Cardiac fibroblast (primary cell): Measurements from ENCODE around the gene RSPH4A.
A peak's percentile ranks its signal among the peaks of the same experiment; 100 is the strongest.

Experiments
- DNase-seq, 2 donors: peaks; one replicate each; pipeline versions ENCODE4 v3.0.0 to v3.0.0-alpha.2; 2010; ENCODE audit warnings: low read depth in 2 of 2
- H3K4me3 ChIP-seq, 2 donors: replicated peaks in 1 of 2; 1 replicate in 1 of 2; 2 replicates in 1 of 2; pipeline ENCODE4 v1.5.1; 2011; ENCODE audit warnings: low read depth in 2 of 2, low read length in 2 of 2, mild to moderate bottlenecking in 2 of 2, moderate library complexity in 1 of 2
- CTCF ChIP-seq: IDR thresholded peaks from one replicate; pipeline ENCODE4 v1.5.1; 2011; ENCODE audit warnings: low read depth, mild to moderate bottlenecking, low read length, inconsistent platforms

The RSPH4A gene

GRCh38 chr6:116575227-116575626 lies 41.1 kb upstream of the RSPH4A start:
- no peak for TF ChIP-seq CTCF
- no peak for DNase-seq
- H3K4me3 ChIP-seq, result no peak overlapping the region

DNA sequence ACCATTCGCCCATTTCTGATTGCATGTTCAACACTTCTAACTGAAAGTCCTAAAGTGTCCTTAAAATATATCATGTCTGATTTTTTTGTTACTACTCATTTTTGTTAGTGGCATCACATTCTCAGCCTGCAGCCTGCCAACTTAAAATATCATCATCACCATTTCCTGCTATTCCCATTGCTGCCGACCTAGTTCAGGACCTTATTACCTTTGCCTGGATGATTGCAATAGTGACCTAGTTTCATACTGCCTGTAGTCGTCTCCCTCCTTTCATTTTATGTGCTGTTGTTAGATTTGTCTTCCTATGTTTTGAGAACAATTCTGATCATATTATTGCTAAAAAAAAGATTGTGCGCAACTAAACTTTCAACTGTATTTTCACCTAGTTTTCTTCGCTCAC lies 38.8 kb upstream of the RSPH4A start:
- no peak for TF ChIP-seq CTCF
- H3K4me3 ChIP-seq, result no peak overlapping the region
- no peak for DNase-seq

DNA sequence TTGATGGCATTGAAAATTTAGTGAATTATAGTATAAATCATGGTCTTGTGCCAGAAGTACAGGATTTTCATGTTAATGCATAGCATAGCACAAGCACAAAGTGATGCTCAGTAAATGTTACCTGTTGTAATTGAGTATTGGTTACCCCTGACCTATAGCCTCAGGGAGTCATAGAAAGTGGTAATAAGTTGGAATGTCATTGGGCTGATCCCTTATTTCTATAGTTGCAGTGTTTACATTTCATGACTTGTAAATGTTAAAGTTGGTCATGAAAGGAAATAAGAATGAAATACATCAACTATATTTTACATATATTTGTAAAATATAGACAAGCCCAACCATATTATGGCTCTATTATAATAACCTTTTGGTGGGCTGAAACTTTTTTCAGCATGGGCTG lies 37.9 kb upstream of the RSPH4A start:
- no peak overlapping the region for H3K4me3 ChIP-seq
- TF ChIP-seq CTCF, result no peak
- no peak for DNase-seq

DNA sequence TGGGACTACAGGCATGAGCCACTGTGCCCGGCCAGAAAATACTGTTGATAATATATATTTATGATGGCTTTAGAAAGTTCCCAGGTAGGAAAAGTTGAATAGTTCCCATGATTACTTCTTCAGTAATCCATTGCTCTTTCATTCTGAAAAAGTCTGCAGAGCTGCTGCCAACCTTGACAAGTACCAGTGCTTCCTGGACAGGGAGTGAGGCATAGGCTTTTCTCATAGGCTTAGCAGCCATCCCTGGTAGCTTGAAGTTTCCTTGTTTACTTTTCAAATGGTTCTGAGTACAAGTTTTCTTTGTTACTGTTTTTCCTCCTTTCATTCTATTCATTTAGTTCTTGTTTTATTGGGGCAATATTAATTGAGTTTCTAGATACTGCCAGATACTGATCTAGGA lies 37.1 kb upstream of the RSPH4A start:
- no peak for TF ChIP-seq CTCF
- DNase-seq, result peak in 1 of 2 donors; percentile 31
- H3K4me3 ChIP-seq, result no peak overlapping the region

DNA sequence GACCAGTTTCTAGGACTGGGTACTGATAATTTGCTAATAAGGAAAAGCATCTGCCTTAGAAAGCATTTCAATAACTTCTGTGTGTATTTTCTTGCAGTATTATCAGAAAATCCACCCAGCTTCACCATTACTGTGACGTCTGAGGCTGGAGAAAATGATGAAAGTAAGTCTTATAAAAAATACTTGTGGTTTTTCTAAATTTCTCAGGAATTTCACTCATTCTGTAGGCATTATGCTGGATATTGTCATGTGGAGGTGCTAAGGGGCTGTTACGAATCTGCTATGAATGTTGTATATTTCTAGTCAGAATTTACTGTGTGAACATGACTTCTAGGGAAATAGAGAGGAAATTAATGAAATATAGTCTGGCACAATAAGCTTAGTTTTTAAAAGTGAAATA lies 36.1 kb upstream of the RSPH4A start:
- H3K4me3 ChIP-seq, result no peak overlapping the region
- DNase-seq, result peak; percentile 54 to 56
- TF ChIP-seq CTCF, result no peak

DNA sequence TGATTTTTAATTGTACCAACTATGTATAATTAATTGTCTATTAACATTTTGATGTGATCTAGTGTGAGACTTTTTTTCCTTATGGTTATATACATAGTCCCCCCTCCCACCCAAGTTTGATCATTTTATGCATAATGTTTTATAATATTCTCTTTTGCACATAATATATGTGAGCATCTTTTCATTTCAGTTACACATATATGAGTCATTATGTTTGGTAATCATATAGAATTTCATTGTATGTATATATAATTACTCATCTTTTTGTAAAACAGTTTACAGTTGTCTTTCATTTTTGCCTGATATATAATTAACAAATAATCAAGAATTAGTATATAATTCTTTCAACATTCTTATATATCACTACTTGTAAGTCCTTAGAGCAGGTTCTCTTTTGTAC lies 30.0 kb upstream of the RSPH4A start:
- no peak for TF ChIP-seq CTCF
- H3K4me3 ChIP-seq, result no peak overlapping the region
- DNase-seq, result no peak

- H3K4me3 ChIP-seq, result no peak overlapping the region
- no peak for TF ChIP-seq CTCF
- DNase-seq, result no peak
Observed at GRCh38 chr6:116586738-116587137, 29.5 kb upstream of the RSPH4A start.
